Measurements from ENCODE around the gene SLC36A1. TPM values are rescaled to one million over a fixed set of nuclear protein-coding genes. Genes with fewer than 3 reads are reported as not detected.

SLC36A1 gene
- total and polyA plus RNA-seq, 5 donors from 2014 or later: 0.59 to 5.4 (median 1.8) TPM

- H3K36me3 Mint-ChIP-seq: no peaks in the 10 kb centered on the region
- peak overlapping the region; percentile 82 to 91 (median 87) for H3K27ac Mint-ChIP-seq
- no peak overlapping the region for H3K27ac ChIP-seq (ENCODE audit: insufficient read depth, low read length, poor library complexity, severe bottlenecking)
- peaks cover 3% of the 10 kb centered on the region for H3K27me3 ChIP-seq (ENCODE audit: control insufficient read depth, insufficient read depth, low read length)
- peak overlapping the region; percentile 91 to 97 (median 96) for H3K4me3 Mint-ChIP-seq
- DNase-seq (peak in 2 of 3 donors; percentile 11 to 35), ATAC-seq (ENCODE audit: low read depth in 2 of 2) (peak in 1 of 2 donors; percentile 4)
- peaks cover 0 to 2% (median 0%) of the 10 kb centered on the region in 7 donors for H3K9me3 Mint-ChIP-seq
- no peaks in the 10 kb centered on the region for H3K9me3 ChIP-seq (ENCODE audit: control insufficient read depth in 2 of 2, low read length in 2 of 2)
- peaks cover 8 to 28% (median 21%) of the 10 kb centered on the region in 4 donors for H3K4me1 Mint-ChIP-seq
- no peaks in the 10 kb centered on the region for H3K36me3 ChIP-seq (ENCODE audit: control insufficient read depth, insufficient read depth, low read length)
- peak overlapping the region; percentile 90 for H3K4me3 ChIP-seq (ENCODE audit: low read depth, low read length)
- H3K4me1 ChIP-seq (ENCODE audit: control insufficient read depth, insufficient read depth, low read length, poor library complexity, severe bottlenecking): peaks cover 17% of the 10 kb centered on the region
- H3K27me3 Mint-ChIP-seq: peaks cover 20% of the 10 kb centered on the region
Observed at GRCh38 chr5:151448038-151448985, 909 bp downstream of the SLC36A1 start.

- Mint-ChIP-seq H3K9me3 (peaks cover 0 to 2% (median 0%) of the 10 kb centered on the region in 7 donors), H3K27me3 (peaks cover 20% of the 10 kb centered on the region), H3K36me3 (no peaks in the 10 kb centered on the region), H3K27ac (peak overlapping the region; percentile 15 to 91 (median 44)), H3K4me3 (peak overlapping the region; percentile 91 to 97 (median 96)), H3K4me1 (peaks cover 8 to 28% (median 21%) of the 10 kb centered on the region in 4 donors)
- ATAC-seq (ENCODE audit: low read depth in 2 of 2) (no peak), DNase-seq (no peak)
- no peaks in the 10 kb centered on the region for H3K36me3 ChIP-seq (ENCODE audit: control insufficient read depth, insufficient read depth, low read length)
- no peaks in the 10 kb centered on the region for H3K9me3 ChIP-seq (ENCODE audit: control insufficient read depth in 2 of 2, low read length in 2 of 2)
- H3K27me3 ChIP-seq (ENCODE audit: control insufficient read depth, insufficient read depth, low read length): peaks cover 3% of the 10 kb centered on the region
- H3K4me3 ChIP-seq (ENCODE audit: low read depth, low read length): peak overlapping the region; percentile 15
- peaks cover 17% of the 10 kb centered on the region for H3K4me1 ChIP-seq (ENCODE audit: control insufficient read depth, insufficient read depth, low read length, poor library complexity, severe bottlenecking)
- H3K27ac ChIP-seq (ENCODE audit: insufficient read depth, low read length, poor library complexity, severe bottlenecking): no peak overlapping the region
Observed at GRCh38 chr5:151449297-151449696, 1.9 kb downstream of the SLC36A1 start.

DNA sequence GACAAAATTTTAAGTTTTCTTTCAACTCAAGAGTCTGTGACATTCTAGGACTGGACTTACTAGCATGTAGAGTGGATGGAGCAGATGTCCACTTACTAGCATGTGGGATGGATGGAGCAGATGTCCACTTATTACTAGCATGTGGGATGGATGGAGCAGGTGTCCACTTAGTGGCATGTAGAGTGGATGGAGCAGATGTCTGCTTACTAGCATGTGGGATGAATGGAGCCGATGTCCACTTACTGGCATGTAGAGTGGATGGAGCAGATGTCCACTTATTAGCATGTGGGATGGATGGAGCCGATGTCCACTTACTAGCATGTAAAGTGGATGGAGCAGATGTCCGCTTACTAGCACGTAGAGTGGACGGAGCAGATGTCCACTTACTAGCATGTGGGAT is 2.4 kb downstream of the SLC36A1 start:
- H3K27me3 Mint-ChIP-seq: peaks cover 17% of the 10 kb centered on the region
- no peak for DNase-seq
- Histone ChIP-seq H3K36me3 (ENCODE audit: control insufficient read depth, insufficient read depth, low read length) (no peaks in the 10 kb centered on the region), H3K4me1 (ENCODE audit: control insufficient read depth, insufficient read depth, low read length, poor library complexity, severe bottlenecking) (peaks cover 17% of the 10 kb centered on the region), H3K9me3 (ENCODE audit: control insufficient read depth in 2 of 2, low read length in 2 of 2) (no peaks in the 10 kb centered on the region), H3K27ac (ENCODE audit: insufficient read depth, low read length, poor library complexity, severe bottlenecking) (no peak overlapping the region), H3K4me3 (ENCODE audit: low read depth, low read length) (no peak overlapping the region), H3K27me3 (ENCODE audit: control insufficient read depth, insufficient read depth, low read length) (peaks cover 3% of the 10 kb centered on the region)
- peak overlapping the region in 1 of 3 donors; percentile 91 for H3K27ac Mint-ChIP-seq
- H3K36me3 Mint-ChIP-seq: no peaks in the 10 kb centered on the region
- peak overlapping the region in 2 of 4 donors; percentile 1 to 91 for H3K4me3 Mint-ChIP-seq
- no peak for ATAC-seq (ENCODE audit: low read depth in 2 of 2)
- H3K9me3 Mint-ChIP-seq: peaks cover 0 to 2% (median 0%) of the 10 kb centered on the region in 7 donors
- H3K4me1 Mint-ChIP-seq: peaks cover 8 to 29% (median 22%) of the 10 kb centered on the region in 4 donors

- Histone ChIP-seq H3K27ac (ENCODE audit: insufficient read depth, low read length, poor library complexity, severe bottlenecking) (no peak overlapping the region), H3K4me1 (ENCODE audit: control insufficient read depth, insufficient read depth, low read length, poor library complexity, severe bottlenecking) (peaks cover 17% of the 10 kb centered on the region), H3K36me3 (ENCODE audit: control insufficient read depth, insufficient read depth, low read length) (no peaks in the 10 kb centered on the region), H3K4me3 (ENCODE audit: low read depth, low read length) (no peak overlapping the region), H3K27me3 (ENCODE audit: control insufficient read depth, insufficient read depth, low read length) (no peaks in the 10 kb centered on the region), H3K9me3 (ENCODE audit: control insufficient read depth in 2 of 2, low read length in 2 of 2) (no peaks in the 10 kb centered on the region)
- Mint-ChIP-seq H3K27ac (no peak overlapping the region), H3K4me1 (peaks cover 8 to 31% (median 22%) of the 10 kb centered on the region in 4 donors), H3K36me3 (no peaks in the 10 kb centered on the region), H3K4me3 (no peak overlapping the region), H3K9me3 (peaks cover 0 to under 1% (median 0%) of the 10 kb centered on the region in 7 donors), H3K27me3 (peaks cover 10% of the 10 kb centered on the region)
- no peak for DNase-seq
- ATAC-seq (ENCODE audit: low read depth in 2 of 2): no peak
Observed at GRCh38 chr5:151450605-151451004, 3.2 kb downstream of the SLC36A1 start.

DNA sequence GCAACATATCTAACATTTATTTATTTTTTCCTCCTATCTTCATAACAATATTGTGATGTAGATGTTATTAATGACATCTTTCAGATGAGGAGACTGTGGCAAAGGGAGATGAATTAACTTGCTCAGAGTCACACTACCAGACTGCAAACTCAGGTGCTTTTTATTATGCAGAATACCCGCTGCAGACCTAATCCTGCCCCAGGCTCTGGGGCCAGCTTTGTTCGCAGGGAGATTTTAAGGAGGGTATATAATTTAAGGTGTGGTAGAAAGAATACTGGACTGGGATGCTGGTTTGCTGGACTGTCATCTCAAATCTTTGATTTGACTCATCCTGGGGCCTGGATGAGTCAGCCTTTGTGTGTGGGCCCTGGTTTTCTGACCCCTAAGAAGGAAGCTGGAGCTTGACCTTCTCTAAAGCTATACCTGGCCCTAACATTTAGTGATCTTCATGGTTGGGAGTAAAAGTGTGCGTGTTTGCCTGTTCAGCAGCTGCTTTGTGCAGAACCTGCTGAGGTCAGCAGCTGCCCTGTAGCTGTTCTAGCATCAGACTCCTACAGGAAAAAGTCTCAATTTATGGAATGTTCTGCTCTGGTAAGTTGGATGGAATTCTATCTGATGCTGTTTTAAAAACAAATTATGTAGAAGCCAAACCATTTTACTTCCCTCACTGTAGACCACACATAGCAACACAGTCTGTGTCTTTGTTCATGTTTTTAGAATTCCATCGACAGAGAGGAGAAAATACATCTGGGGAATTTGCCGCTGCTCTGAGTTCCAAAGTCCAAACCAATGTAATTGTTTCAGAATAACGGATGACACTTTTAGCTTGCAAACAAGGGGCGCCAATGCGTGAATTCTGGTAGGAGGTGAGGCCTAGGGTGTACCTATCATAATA is 4.5 kb downstream of the SLC36A1 start:
- ATAC-seq (ENCODE audit: low read depth in 2 of 2) (no peak), DNase-seq (no peak)
- no peaks in the 10 kb centered on the region for H3K36me3 ChIP-seq (ENCODE audit: control insufficient read depth, insufficient read depth, low read length)
- Mint-ChIP-seq H3K9me3 (no peaks in the 10 kb centered on the region), H3K36me3 (no peaks in the 10 kb centered on the region), H3K4me3 (no peak overlapping the region), H3K4me1 (peaks cover 8 to 31% (median 22%) of the 10 kb centered on the region in 4 donors), H3K27ac (no peak overlapping the region), H3K27me3 (peaks cover 5% of the 10 kb centered on the region)
- no peak overlapping the region for H3K27ac ChIP-seq (ENCODE audit: insufficient read depth, low read length, poor library complexity, severe bottlenecking)
- no peak overlapping the region for H3K4me3 ChIP-seq (ENCODE audit: low read depth, low read length)
- peaks cover 17% of the 10 kb centered on the region for H3K4me1 ChIP-seq (ENCODE audit: control insufficient read depth, insufficient read depth, low read length, poor library complexity, severe bottlenecking)
- no peaks in the 10 kb centered on the region for H3K9me3 ChIP-seq (ENCODE audit: control insufficient read depth in 2 of 2, low read length in 2 of 2)
- H3K27me3 ChIP-seq (ENCODE audit: control insufficient read depth, insufficient read depth, low read length): no peaks in the 10 kb centered on the region

- no peaks in the 10 kb centered on the region for H3K9me3 ChIP-seq (ENCODE audit: control insufficient read depth in 2 of 2, low read length in 2 of 2)
- H3K27ac ChIP-seq (ENCODE audit: insufficient read depth, low read length, poor library complexity, severe bottlenecking): no peak overlapping the region
- H3K36me3 ChIP-seq (ENCODE audit: control insufficient read depth, insufficient read depth, low read length): peaks cover 3% of the 10 kb centered on the region
- H3K4me3 ChIP-seq (ENCODE audit: low read depth, low read length): no peak overlapping the region
- Mint-ChIP-seq H3K27me3 (no peaks in the 10 kb centered on the region), H3K9me3 (no peaks in the 10 kb centered on the region), H3K4me1 (peaks cover 7 to 16% (median 12%) of the 10 kb centered on the region in 4 donors), H3K27ac (no peak overlapping the region), H3K4me3 (no peak overlapping the region), H3K36me3 (peaks cover 3% of the 10 kb centered on the region)
- DNase-seq (no peak), ATAC-seq (ENCODE audit: low read depth in 2 of 2) (no peak)
- no peaks in the 10 kb centered on the region for H3K27me3 ChIP-seq (ENCODE audit: control insufficient read depth, insufficient read depth, low read length)
- H3K4me1 ChIP-seq (ENCODE audit: control insufficient read depth, insufficient read depth, low read length, poor library complexity, severe bottlenecking): no peaks in the 10 kb centered on the region
Observed at GRCh38 chr5:151454166-151454565, 6.8 kb downstream of the SLC36A1 start.

- Mint-ChIP-seq H3K27ac (no peak overlapping the region), H3K27me3 (no peaks in the 10 kb centered on the region)
- H3K27ac ChIP-seq (ENCODE audit: insufficient read depth, low read length, poor library complexity, severe bottlenecking): no peak overlapping the region
Observed at GRCh38 chr5:151454889-151455288, 7.5 kb downstream of the SLC36A1 start.

More at GRCh38 chr5:151454889-151455288, 7.5 kb downstream of the SLC36A1 start:
- DNase-seq: no peak
- Mint-ChIP-seq H3K9me3 (no peaks in the 10 kb centered on the region), H3K4me1 (peaks cover 0 to 10% (median 6%) of the 10 kb centered on the region in 4 donors), H3K36me3 (peaks cover 7% of the 10 kb centered on the region), H3K4me3 (no peak overlapping the region)
- Histone ChIP-seq H3K9me3 (ENCODE audit: control insufficient read depth in 2 of 2, low read length in 2 of 2) (no peaks in the 10 kb centered on the region), H3K4me1 (ENCODE audit: control insufficient read depth, insufficient read depth, low read length, poor library complexity, severe bottlenecking) (no peaks in the 10 kb centered on the region), H3K27me3 (ENCODE audit: control insufficient read depth, insufficient read depth, low read length) (no peaks in the 10 kb centered on the region), H3K4me3 (ENCODE audit: low read depth, low read length) (no peak overlapping the region), H3K36me3 (ENCODE audit: control insufficient read depth, insufficient read depth, low read length) (peaks cover 9% of the 10 kb centered on the region)
- no peak for ATAC-seq (ENCODE audit: low read depth in 2 of 2)

All from CD4-positive, CD25-positive, alpha-beta regulatory T cell (primary cell).